Caco-2 (cell line): ENCODE data around the gene DSN1. TPM values are rescaled to one million over a fixed set of nuclear protein-coding genes. Genes with fewer than 3 reads are reported as not detected.

Experiments
- Bru-seq: library from RNA; stranded (reverse); fragments of 400-500 nt; gene quantifications from one replicate; lab custom pipeline; 2021; lab: Mats Ljungman, UMichigan
- BruChase-seq, 2 experiments: library from RNA; stranded (reverse); fragments of 400-500 nt; gene quantifications; one replicate each; lab custom pipeline; 2021; lab: Mats Ljungman, UMichigan
- BruUV-seq: library from RNA; stranded (reverse); fragments of 400-500 nt; replicated peaks from 2 replicates; lab custom pipeline; 2021; lab: Mats Ljungman, UMichigan
- CTCF ChIA-PET: fragments of 300-600 bp; sonication (Branson Sonifier 250); formaldehyde crosslinking; loops from one replicate; lab custom pipeline; 2022; ENCODE audit warnings: antibody characterized with exemption; lab: Charles Lee
- POLR2A ChIA-PET: fragments of 300-600 bp; sonication (Branson Sonifier 250); formaldehyde crosslinking; loops from one replicate; lab custom pipeline; 2022; ENCODE audit warnings: antibody characterized with exemption; lab: Charles Lee
- DNase-seq, 2 experiments: peaks; one replicate each; pipeline versions ENCODE4 v3.0.0 to v3.0.0-alpha.2; 2020 to 2022
- H3K27me3 ChIP-seq: replicated peaks from 2 replicates; pipeline ENCODE4 v1.6.0; 2011; ENCODE audit warnings: low read length; ENCODE audit not compliant: control insufficient read depth, insufficient read depth
- H3K36me3 ChIP-seq: 2 replicates; pipeline ENCODE4 v1.5.1; 2011; ENCODE audit warnings: low read length; ENCODE audit not compliant: control insufficient read depth, insufficient read depth
- H3K4me1 ChIP-seq: fragments of 250-450 bp; sonication (Bioruptor Pico); 2 replicates; pipeline ENCODE4 v1.5.1; 2020; ENCODE audit warnings: mild to moderate bottlenecking
- H3K4me3 ChIP-seq: 2 replicates; pipeline ENCODE4 v1.5.1; 2011; ENCODE audit warnings: low read depth, mild to moderate bottlenecking, control low read depth, low read length
- H3K9me3 ChIP-seq: fragments of 250-450 bp; sonication (Bioruptor Pico); 2 replicates; pipeline ENCODE4 v1.5.1; 2020; ENCODE audit warnings: mild to moderate bottlenecking, moderate library complexity
- H3K27ac Mint-ChIP-seq: one replicate; pipeline ENCODE4 v1.8.0; 2022; ENCODE audit warnings: mixed read lengths; ENCODE audit not compliant: unreplicated experiment
- H3K27me3 Mint-ChIP-seq: one replicate; pipeline ENCODE4 v1.8.0; 2022; ENCODE audit warnings: mixed read lengths; ENCODE audit not compliant: insufficient read depth, unreplicated experiment
- H3K36me3 Mint-ChIP-seq: one replicate; pipeline ENCODE4 v1.8.0; 2022; ENCODE audit warnings: mild to moderate bottlenecking, mixed read lengths; ENCODE audit not compliant: insufficient read depth, unreplicated experiment
- H3K4me1 Mint-ChIP-seq: one replicate; pipeline ENCODE4 v1.8.0; 2022; ENCODE audit warnings: low read depth, mixed read lengths; ENCODE audit not compliant: unreplicated experiment
- H3K4me3 Mint-ChIP-seq: one replicate; pipeline ENCODE4 v1.8.0; 2022; ENCODE audit warnings: mild to moderate bottlenecking, moderate library complexity, mixed read lengths; ENCODE audit not compliant: unreplicated experiment
- H3K9me3 Mint-ChIP-seq: one replicate; pipeline ENCODE4 v1.8.0; 2022; ENCODE audit warnings: mixed read lengths; ENCODE audit not compliant: unreplicated experiment
- CTCF ChIP-seq, 2 experiments: fragments of 200-600 bp in 1 of 2; IDR thresholded peaks; 1 replicate in 1 of 2; 2 replicates in 1 of 2; pipeline versions ENCODE4 v1.5.1 to v1.8.0; 2011 to 2022; ENCODE audit warnings: antibody characterized with exemption in 1 of 2, control low read depth in 1 of 2, inconsistent platforms in 1 of 2, low read depth in 1 of 2, low read length in 1 of 2, mild to moderate bottlenecking in 1 of 2, moderate library complexity in 1 of 2; ENCODE audit not compliant: insufficient read depth in 1 of 2, severe bottlenecking in 1 of 2, unreplicated experiment in 1 of 2
- intact Hi-C: fragments of 100-400 bp; cut with micrococcal nuclease; formaldehyde crosslinking; loops from one replicate; pipeline ENCODE4 v1.10.0; 2022; ENCODE audit not compliant: unreplicated experiment
- long read RNA-seq: library from polyadenylated mRNA; stranded (forward); transcript quantifications from one replicate; pipeline ENCODE4 v2.0.0, GENCODE V29; 2022
- total RNA-seq: library from RNA; stranded (reverse); gene quantifications from 2 replicates; pipeline ENCODE4 v1.2.3, GENCODE V29; 2022

DSN1 gene
- 56.9 and 59.2 TPM in 2 replicates for total RNA-seq
- Bru-seq, nascent RNA: percentile 89 among the genes with signal in this experiment
- BruChase-seq, experiment 1, labeled RNA remaining after a 2-hour chase: percentile 94 among the genes with signal in this experiment
- percentile 91 among the genes with signal in this experiment for BruChase-seq, experiment 2, labeled RNA remaining after a 6-hour chase
- long read RNA-seq, transcript DSN1-207 (10 exons, 2,129 nt): minor isoform, 13 of 184 reads
- long read RNA-seq, transcript DSN1-203 (11 exons, 2,233 nt): major isoform, 71 of 184 reads
- long read RNA-seq, transcript DSN1-204 (11 exons, 2,441 nt): minor isoform, 19 of 184 reads
- long read RNA-seq, transcript DSN1-201 (10 exons, 1,915 nt): minor isoform, 14 of 184 reads
- long read RNA-seq, partial matches to known transcripts: 15 of 184 reads
- long read RNA-seq, other reads (novel, unspliced or antisense): 39 of 184 reads

GRCh38 chr20:36773597-36774390 lies at the start of gene DSN1:
TSS of gene DSN1 (minus strand) at chr20:36773763. CDS start at chr20:36771458, 2,305 bp downstream.
- intact Hi-C loops: loop anchor here (1.0 kb wide), 3 partner anchors 19 to 161 kb away; partner anchors contain the start of gene NDRG3
- peaks cover 19% of the 10 kb centered on the region for H3K4me1 Mint-ChIP-seq

GRCh38 chr20:36823121-36823520 lies 49.6 kb upstream of the DSN1 start:
- no peak for DNase-seq
- Histone ChIP-seq H3K27me3 (no peaks in the 10 kb centered on the region), H3K4me1 (peaks cover 15% of the 10 kb centered on the region), H3K9me3 (no peaks in the 10 kb centered on the region), H3K4me3 (no peak overlapping the region), H3K36me3 (peaks cover 4% of the 10 kb centered on the region; the same call in 1 of the 2 replicates)
- Mint-ChIP-seq H3K27me3 (no peaks in the 10 kb centered on the region), H3K27ac (no peak overlapping the region), H3K4me1 (peaks cover 4% of the 10 kb centered on the region), H3K9me3 (no peaks in the 10 kb centered on the region), H3K4me3 (no peak overlapping the region), H3K36me3 (peaks cover 23% of the 10 kb centered on the region)
- ChIA-PET CTCF (interaction anchor here (1.3 kb wide), 1 partner anchor 15 kb away, joined by 6 read pairs; no protein-coding TSS in a partner anchor), POLR2A (no interaction called here)
- intact Hi-C loops: no loop called here
- TF ChIP-seq CTCF (IDR thresholded peaks at IDR 0.05; ENCODE audit: insufficient read depth in 1 of 2, low read depth in 1 of 2, low read length in 1 of 2, severe bottlenecking in 1 of 2, unreplicated experiment in 1 of 2): no peak
- BruUV-seq: no TSS peak

More at GRCh38 chr20:36773597-36774390, at the start of gene DSN1:
- Histone ChIP-seq H3K27me3 (no peaks in the 10 kb centered on the region), H3K4me3 (peak within 1 kb of the TSS; percentile 81), H3K4me1 (peaks cover 10% of the 10 kb centered on the region), H3K9me3 (no peaks in the 10 kb centered on the region), H3K36me3 (peaks cover 4% of the 10 kb centered on the region)
- Mint-ChIP-seq H3K27me3 (no peaks in the 10 kb centered on the region), H3K9me3 (no peaks in the 10 kb centered on the region), H3K27ac (peak within 1 kb of the TSS; percentile 92), H3K36me3 (peaks cover 18% of the 10 kb centered on the region), H3K4me3 (peak within 1 kb of the TSS; percentile 80)
- no peak for TF ChIP-seq CTCF (IDR thresholded peaks at IDR 0.05; ENCODE audit: insufficient read depth in 1 of 2, low read depth in 1 of 2, low read length in 1 of 2, severe bottlenecking in 1 of 2, unreplicated experiment in 1 of 2)
- BruUV-seq: no TSS peak
- DNase-seq: peak; percentile 100
- ChIA-PET POLR2A (interaction anchor here (0.5 to 1.6 kb wide), 21 partner anchors 9 to 1084 kb away, joined by 3 to 23 read pairs (median 4); partner anchors contain the start of genes NDRG3, RAB5IF and TGIF2), CTCF (interaction anchor here (0.6 to 2.7 kb wide), 32 partner anchors 13 to 704 kb away, joined by 3 to 45 read pairs (median 5); partner anchors contain the start of genes NDRG3 and RAB5IF)
